GM19099 (cell line): ENCODE measurements around the gene ZNF783.
A peak's percentile ranks its signal among the peaks of the same experiment; 100 is the strongest.

Experiments used
- POLR2A ChIP-seq: IDR thresholded peaks from 3 replicates; pipeline ENCODE4 v1.6.1; 2011; ENCODE audit warnings: low read depth; ENCODE audit not compliant: insufficient read length; ENCODE audit errors: extremely low read depth

The ZNF783 gene

DNA sequence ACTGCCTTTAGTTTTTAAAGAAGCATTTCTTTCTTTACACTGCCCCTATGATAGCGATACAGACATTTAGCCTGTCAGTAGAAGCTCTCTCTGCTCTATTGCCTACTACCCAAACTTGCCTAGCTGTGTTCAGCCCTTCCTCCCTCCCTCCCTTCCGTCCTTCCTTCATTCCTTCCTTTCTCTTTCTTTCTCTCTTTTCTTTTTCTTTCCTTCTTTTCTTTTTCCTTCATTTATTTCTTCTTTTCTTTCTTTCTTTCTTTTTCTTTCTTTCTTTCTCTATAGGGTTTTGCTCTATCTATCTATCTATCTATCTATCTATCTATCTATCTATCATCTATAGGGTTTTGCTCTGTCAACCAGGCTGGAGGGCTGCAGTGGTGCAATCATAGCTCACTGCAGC, 29.6 kb upstream of the ZNF783 start:
- no peak for TF ChIP-seq POLR2A

DNA sequence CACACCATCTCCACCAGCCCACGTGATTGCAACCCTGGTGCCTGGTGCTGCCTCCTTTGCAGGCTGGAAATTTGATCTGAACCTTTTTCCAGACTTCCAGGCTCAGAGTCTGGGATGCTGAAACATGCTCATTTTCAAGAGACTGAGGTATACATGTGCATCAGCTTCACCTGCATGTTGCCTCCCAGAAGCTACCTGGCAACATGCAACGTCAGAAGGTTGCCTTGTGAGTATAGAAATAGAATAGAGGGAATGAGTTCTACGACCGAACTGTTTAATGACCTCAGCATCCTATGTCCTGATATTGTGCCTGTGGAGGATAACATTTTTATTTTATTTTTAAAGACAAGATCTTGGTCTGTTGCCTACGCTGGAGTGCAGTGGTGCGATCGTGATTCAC, 24.5 kb upstream of the ZNF783 start:
- no peak for TF ChIP-seq POLR2A

DNA sequence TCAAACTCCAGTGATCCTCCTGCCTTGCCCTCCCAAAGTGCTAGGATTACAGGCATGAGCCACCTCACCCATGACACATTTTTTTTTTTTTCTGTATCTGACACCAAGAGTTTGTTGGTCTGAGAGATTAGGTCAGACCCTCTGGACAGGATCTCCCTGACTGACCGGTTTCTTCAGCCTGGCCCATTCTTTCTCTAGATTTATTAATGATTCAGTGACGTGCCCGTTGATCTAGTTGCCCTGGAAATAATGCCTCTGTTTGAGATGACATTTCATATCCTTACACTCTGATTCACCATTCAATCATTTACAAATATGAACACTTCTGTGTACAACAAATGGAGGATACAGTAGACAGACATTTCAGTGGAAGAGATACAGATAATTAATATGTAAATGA, 23.9 kb upstream of the ZNF783 start:
- no peak for TF ChIP-seq POLR2A

DNA sequence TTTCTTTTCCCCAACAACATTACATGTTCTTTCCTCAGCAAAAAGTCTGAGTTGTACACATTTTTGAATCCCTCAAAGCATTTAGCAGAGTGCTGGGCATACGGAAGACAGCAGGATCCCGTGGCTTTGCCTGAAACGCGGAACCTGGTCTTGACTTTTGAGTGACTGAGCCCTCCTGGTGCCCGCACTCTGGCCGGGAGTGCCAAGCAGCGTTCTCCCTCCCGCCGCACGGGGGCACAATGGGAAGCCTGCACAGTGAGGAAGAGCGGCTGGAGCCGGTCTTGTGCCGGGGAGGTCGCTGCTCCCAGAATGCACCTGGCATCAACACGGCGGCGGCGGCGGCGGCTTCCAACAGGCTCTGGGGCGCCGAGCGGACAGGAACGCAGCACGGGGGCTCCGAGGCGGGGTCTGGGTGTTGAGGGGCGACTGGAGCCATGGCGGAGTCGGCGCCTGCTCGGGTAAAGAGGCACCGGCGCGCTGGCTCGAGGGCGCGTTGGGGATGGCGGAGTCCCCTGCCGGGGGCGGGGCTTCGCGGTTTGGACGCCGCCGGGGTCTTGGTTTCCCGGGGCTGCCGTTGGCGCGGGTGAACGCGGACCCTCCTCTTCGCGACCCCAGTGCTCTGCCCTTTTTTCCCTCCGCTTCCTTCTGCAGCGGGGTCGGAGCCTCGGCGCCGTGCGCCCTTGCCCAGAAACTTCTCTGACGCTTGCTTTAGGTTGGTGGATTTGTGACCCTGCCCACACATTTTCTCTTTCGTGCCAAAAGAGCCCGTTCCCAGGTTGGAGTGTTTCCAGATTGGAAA, 22.5 kb upstream of the ZNF783 start, which contains the start of gene ZNF212:
ZNF212 (plus strand) TSS at position 307 of the 799 bp plus-strand sequence; CDS start at position 435, 128 bp downstream.
- TF ChIP-seq POLR2A: peak; percentile 53

DNA sequence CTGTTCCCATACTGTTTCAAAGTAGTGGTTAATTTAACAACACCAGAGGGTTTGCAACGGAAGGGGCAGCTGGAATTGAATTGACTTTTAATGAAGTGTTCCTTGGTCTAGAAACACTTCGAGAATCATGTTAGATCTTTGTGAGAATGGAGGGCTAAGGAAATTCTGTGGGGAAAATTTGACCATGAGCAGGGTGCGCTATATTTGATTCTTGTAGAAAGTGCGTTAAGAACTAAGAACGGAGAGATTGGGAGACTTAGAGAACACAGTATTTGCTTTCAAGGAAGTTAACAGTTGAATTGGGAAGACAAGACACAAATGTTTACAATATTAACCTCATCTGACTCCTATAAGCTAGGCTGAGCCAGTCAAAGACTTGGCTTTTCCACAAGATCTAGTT, 21.4 kb upstream of the ZNF783 start:
- TF ChIP-seq POLR2A: no peak

DNA sequence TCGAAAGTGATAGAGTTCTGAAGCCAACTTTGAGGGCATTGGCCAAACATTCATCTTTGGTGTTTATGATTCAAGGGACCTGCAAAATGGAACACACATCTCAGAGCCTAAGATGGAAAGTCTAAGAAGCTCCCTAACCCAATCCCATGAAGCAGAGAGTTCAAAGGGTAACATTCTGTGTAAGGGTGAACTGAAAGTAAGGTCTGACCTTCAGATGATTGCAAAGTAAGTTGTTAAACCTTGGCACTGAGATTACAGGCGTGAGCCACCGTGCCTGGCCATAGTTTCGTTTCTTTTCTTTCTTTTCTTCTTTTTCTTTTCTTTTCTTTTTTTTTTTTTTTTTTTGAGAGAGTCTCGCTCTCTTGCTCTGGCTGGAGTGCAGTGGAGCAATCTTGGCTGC, 20.3 kb upstream of the ZNF783 start:
- no peak for TF ChIP-seq POLR2A

DNA sequence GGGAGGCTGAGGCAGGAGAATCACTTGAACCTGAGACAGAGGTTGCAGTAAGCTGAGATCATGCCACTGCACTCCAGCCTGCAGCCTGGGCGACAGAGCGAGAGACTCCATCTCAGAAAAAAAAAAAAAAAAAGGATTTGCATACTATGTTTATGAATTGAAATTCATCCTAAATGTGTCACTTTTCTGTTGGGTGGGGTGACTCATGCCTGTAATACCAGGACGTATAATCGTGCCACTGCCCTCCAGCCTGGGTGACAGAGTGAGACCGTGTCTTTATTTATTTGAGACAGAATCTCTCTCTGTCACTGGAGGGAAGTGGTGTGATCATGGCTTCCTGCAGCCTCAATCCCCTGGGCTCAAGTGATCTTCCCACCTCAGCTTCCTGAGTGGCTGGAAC, 16.8 kb upstream of the ZNF783 start:
- no peak for TF ChIP-seq POLR2A

DNA sequence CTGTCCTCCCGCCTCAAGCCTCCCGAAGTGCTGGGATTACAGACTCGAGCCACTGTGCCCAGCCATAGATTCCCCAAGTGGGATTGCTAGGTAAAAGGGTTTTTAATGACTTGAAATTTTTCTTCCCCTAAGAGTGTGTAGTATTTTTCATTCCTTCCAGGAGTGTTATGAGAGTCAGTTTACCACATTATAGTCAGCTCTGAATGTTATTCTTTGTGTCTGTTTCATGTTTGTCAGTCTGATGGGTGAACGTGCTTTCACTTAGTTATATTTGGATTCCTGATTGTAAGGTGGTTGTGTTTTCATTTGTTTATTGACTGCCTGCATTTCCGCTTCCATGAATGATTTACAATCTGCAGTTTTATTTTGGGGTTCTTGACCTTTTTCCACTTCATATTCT, 16.3 kb upstream of the ZNF783 start:
- no peak for TF ChIP-seq POLR2A

DNA sequence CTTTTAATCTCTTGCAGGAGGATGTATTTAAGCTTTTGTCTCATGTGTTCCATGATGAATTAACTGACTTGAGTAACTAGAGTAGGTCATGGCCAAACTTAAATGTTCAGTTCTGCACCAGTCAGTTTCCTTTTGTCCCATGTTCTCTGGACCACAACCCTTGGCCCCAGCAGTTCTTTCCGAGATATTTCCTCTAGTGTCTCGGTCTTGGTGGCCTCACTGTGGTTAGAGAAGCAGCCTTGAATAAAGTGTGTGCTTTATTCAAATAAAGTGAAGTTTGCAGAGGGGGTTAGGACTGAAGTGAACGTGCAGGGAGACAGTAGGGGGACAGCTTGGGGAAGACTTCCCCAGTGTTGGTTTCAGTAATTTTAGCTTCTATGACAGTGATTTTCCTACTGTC, 13.2 kb upstream of the ZNF783 start:
- TF ChIP-seq POLR2A: no peak

DNA sequence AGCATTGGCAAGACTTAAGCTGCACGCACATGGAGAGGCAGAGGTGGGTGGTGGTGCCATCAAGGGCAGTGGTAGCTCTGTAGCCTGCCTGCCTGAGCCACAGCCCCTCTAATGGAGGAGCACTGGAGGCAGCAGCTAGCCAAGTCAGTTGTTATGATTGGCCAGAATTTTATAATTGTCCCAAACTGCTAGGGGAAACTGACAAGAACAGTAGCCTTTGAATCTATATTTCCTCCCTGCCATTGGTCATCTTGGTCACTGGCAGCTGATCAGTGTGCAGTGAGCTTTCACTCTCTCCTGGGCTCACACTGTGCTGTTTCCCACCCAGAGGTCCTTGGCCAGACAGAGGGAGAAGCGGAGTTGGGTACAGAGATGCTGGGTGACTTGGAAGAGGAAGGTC, 9.6 kb upstream of the ZNF783 start:
- no peak for TF ChIP-seq POLR2A

DNA sequence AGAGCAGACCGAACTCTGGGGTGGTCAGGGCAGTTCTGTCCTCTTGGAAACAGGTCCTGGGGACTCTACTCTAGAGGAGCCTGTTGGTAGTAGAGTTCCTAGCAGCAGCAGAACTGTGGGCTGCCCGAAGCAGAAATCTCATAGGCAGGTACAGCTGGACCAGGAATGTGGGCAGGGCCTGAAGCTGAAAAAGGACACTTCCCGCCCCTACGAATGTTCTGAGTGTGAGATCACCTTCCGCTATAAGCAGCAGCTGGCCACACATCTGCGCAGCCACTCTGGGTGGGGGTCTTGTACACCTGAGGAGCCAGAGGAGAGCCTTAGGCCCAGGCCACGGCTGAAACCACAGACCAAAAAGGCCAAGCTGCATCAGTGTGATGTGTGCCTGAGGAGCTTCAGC, 8.3 kb upstream of the ZNF783 start:
- TF ChIP-seq POLR2A: no peak

DNA sequence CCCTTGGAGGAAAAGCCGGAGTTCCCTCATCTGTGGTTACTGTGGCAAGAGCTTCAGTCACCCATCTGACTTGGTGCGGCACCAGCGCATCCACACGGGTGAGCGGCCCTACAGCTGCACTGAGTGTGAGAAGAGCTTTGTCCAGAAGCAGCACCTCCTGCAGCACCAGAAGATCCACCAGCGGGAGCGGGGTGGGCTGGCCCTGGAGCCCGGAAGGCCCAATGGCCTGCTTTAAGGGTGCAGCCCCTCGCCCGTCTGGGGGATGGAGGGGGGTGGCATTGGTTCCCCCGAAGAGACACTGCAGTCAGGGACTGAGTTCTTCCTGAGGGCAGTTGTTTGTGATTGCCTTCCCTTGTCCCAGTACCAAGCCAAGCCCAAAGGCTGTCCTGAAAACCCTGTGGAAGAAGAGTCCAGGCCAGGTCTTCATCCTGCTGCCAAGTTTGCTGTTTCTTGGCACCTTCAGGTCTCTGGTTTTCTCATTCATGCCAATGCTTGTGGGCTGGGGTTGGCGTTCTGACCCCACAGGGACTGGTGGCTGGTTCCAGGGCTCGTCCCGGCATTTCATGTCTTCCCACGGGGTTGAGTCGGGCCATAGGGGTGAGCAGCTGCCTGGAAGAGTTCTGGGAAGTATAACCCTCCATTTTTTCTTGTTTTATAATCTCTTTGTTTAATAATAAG, 7.7 kb upstream of the ZNF783 start:
- TF ChIP-seq POLR2A: no peak

DNA sequence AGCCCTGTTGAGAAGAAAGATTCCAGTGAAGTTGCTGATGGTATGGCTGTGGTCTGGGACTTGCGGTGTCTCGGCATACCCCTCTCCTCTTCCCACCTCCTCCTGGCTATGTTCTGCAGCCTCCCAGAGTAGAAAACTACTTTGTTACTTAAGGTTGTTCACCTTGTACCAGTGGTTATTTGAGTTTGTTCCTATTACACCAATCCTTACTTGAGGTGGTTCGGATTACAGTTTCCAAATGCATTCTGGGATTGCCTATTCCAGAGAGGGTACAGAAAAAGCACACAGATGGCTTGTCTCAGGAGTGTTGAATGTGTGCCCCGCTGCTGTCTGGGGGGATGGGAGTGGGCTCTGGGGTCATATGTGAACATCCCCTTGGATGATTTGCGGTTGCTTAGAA, 6.8 kb upstream of the ZNF783 start:
- TF ChIP-seq POLR2A: no peak

DNA sequence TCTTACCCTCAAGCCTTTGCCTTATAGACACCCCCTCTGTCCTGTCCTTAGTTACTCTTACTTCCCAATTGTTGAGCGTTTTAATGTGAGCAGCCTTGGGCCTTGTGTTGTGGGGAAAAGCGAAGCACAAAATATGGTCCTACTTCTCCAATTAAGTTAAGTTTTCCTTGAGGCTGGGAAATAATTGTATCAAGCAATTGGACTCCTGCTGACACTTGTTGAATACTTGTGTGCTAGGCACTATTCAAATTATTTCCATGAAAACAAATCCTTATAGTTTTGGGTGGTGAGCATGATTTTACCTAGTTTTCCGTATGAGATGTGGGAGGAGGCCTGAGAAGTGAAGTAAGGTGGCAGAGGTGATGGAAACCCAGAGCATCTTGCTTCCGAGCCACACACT, 5.4 kb upstream of the ZNF783 start:
- no peak for TF ChIP-seq POLR2A

DNA sequence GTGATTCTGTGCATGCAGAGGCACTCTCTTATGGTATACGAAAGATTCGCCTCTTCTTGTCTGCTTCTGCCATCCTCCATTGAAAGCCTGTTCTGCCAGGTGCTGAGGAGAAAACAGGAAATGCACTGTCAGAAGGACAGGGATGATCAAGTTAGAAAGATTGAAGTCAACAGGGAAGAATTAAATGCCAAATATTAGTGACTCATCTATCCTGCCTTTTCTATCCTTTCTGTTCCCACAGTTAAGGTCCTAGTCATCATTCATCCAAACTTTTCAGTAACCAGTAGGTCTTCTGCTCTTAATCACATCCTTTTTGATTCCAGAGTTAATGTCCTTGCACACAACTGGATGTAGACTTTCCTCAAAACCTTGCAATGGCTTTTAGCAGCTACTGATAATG, 4.8 kb upstream of the ZNF783 start:
- TF ChIP-seq POLR2A: no peak

DNA sequence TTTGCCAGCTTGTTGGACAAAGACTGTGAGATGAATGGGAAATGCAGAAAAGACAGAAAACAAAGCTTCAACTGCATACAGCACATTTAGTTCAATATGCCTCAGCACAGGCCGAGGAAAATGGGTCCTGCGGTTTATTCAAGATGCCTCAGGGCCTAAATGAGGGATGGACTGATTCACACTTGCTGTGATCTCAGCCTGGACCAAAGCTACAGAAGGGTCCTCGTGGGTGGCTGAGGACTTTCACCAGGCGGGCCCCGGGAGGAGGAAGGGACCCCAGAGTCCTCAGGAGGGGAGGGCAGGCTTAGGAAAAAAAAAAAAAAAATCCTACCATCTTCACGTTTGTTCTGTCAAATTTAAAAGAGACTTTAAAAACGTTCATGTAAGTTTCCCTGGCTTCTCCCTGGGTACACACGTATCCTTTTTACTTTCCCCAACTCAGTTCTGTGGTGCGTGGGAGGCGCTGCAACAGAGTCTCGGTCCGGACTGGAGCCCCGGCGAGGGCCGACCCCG, 624 bp upstream of the ZNF783 start:
- TF ChIP-seq POLR2A: no peak

DNA sequence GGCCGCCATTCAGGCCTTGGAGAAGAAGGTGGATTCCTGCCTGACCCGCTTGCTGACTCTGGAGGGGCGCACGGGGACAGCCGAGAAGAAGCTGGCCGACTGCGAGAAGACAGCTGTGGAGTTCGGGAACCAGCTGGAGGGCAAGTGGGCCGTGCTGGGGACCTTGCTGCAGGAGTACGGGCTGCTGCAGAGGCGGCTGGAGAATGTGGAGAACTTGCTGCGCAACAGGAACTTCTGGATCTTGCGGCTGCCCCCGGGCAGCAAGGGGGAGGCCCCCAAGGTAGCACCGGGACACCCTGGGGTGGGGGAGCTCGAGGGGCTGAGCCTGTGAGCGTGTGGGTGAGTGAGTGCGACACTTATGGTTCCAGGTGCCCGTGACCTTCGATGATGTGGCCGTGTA, 4.5 kb downstream of the ZNF783 start:
- no peak for TF ChIP-seq POLR2A

DNA sequence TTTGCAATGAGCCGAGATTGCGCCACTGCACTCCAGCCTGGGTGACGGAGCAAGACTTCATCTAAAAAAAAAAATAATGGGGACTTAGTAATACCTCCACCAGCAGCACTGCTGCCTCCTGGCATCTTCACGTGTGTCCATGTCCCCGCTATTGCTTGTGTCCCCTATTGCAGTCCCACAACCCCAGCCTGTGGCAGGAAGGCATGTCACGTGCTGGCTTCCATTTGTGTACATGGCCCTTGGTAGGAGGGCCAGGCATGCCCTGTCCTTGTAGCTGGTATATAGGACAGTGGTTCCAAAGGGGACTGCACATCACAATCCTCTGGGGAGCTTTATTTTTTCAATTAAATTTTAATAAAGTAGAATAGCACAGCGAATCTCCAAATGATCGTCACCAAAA, 5.7 kb downstream of the ZNF783 start:
- no peak for TF ChIP-seq POLR2A
